Measurements from ENCODE around the gene GAL.
"Not testable (repeated sequence)": the region's sequence is repeated elsewhere in the genome, so short reads cannot be mapped to it uniquely, and the experiment has no call there.

The GAL gene, protein sequence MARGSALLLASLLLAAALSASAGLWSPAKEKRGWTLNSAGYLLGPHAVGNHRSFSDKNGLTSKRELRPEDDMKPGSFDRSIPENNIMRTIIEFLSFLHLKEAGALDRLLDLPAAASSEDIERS

DNA sequence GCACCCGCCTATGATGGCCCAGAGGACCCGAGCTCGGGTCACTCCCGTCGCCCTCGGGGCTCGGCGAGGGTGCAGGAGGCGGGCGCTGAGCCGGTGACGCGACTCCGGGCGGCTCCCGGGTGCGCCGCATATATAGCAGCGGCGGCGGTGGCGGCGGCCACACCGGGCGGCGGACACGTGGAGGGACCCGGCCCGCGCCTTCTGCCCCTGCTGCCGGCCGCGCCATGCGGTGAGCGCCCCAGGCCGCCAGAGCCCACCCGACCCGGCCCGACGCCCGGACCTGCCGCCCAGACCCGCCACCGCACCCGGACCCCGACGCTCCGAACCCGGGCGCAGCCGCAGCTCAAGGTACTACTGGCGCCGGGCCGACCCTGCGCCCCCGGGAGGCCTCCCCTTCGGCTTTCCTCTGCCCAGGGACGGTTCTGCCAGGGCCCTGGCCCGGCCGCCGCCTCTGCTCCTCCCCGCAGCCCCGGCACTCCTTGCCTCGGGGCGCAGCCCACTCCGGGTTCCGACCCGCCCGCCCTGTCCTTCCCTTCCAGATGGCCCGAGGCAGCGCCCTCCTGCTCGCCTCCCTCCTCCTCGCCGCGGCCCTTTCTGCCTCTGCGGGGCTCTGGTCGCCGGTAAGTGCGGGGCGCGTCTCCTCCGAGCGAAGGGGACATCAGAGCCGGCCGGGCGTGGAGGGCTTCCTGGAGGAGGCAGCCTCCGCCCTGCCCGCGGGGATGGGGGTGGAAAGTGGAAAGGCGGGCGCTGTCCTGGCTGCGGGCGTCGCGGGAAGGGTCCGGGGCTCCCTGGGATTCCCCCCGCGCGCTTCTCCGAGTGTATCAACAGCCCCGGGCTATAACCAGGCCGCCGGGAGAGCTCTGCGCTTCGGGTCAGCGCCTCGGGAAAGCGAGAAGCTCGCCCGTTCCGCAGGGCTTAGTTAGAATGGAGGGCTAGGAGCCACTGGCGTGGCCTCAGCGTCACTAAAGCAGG is at the start of gene GAL:
Gene GAL, plus strand, starts transcription at position 160 of the 972 bp plus-strand sequence. Its CDS starts 380 bp downstream, at position 540.
- no peak for DNase-seq

DNA sequence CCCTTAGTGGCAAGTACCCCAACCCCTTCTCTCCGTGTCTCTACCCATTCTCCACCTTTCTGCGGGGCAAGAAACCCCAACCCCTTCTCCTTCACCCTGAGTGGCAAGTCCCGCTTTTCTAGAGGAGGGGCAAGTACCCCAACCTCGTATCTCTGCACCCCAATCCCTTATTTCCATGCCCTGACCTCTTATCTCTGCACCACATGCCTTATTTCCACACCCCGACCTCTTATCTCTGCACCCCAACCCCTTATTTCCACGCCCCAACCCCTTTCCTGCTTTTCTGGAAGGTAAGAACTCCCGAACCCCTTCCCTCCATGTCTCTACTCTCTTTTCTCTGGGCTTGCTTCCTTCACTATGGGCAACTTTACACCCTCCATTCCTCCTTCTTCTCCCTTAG is 49.7 kb upstream of the GAL start:
- not testable (repeated sequence) for DNase-seq

DNA sequence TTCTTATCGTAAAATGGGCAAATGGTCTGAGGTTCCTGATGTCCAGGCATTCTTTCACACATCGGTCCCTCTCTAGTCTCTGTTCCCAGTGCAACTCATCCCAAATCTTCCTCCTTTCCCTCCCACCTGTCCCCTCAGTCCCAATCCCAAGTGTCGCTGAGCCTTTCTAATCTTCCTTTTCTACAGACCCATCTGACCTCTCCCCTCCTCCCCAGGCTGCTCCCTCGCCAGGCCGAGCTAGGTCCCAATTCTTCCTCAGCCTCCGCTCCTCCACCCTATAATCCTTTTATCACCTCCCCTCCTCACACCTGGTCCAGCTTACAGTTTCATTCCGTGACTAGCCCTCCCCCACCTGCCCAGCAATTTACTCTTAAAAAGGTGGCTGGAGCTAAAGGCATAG is 49.2 kb upstream of the GAL start:
- DNase-seq: not testable (repeated sequence)

DNA sequence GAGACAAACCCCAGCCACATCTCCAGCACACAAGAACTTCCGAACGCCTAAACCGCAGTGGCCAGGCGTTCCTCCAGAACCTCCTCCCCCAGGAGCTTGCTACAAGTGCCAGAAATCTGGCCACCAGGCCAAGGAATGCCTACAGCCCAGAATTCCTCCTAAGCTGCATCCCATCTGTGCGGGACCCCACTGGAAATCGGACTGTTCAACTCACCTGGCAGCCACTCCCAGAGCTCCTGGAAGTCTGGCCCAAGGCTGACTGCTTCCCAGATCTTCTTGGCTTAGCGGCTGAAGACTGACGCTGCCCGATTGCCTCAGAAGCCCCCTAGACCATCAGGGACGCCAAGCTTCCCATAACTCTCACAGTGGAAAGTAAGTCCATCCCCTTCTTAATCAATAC is 48.5 kb upstream of the GAL start:
- DNase-seq: not testable (repeated sequence)

DNA sequence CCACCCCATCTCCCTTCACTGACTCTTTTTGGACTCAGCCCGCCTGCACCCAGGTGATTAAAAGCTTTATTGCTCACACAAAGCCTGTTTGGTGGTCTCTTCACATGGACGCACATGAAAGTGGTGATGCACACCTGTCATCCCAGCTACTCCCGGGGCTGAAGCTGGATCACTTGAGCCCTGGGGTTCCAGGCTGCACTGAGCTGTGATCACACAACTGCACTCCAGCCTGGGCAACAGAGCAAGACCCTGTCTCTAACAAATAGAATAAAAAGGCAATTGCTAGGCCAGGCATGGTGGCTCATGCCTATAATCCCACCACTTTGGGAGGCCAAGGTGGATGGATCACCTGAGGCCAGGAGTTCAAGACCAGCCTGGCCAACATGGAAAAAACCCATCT is 45.0 kb upstream of the GAL start:
- DNase-seq: not testable (repeated sequence)

DNA sequence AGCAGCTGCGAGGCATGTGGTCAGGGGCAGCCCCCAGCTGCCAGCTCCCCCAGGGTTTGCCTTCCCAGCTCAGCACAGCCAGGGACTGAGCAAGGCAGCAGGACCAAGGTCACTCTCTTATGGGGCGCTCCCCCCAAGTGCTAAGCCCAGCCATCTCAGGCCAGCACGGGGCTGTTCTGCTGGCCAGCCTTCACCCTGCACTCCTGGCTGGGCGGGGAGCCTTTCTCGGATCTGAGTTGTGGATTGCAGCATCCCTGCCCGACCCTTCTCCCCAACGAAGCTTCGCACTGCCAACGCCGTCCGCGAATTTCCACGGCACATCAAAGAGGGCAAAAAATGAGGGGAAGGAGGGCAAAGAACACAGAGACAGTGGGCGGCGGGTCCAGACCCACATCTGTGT is 42.5 kb upstream of the GAL start:
- DNase-seq: no peak

DNA sequence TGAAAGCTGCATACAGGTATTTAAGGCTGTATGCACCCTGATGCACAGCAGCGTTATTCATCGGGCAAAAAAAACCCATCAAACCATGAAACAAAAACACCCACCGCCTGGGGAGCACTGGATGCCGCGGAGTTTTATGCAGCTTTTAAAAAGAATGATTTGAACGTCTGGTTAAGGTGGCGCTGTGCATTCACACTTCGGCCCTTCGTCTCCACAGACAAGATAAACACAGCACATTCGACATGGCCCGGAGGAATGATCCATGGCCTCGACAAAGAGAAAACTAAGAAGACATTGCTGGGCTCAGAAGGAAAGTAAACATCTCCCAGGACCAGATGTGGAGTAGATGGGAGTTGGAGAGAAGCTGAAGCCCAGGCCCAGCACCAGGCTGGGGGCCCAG is 40.8 kb upstream of the GAL start:
- DNase-seq: no peak

DNA sequence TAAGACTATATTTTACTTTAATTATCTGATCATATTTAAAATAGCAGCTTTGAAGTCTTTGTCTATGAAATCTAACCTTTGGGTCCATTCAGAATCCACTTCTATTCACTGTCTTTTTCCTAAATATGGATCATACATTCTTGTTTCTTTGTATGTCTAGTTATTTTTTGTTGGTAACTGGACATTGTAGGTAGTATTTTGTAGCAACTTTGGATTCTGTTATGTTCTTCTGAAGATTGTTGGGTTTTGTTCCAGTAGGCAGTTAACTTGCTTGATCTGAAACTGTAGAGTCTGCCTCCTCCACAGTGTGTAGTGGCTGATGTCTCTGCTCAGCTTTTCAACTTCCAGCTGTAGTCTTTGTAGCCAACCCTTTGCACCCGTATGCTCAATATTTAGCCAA is 37.5 kb upstream of the GAL start:
- DNase-seq: no peak

DNA sequence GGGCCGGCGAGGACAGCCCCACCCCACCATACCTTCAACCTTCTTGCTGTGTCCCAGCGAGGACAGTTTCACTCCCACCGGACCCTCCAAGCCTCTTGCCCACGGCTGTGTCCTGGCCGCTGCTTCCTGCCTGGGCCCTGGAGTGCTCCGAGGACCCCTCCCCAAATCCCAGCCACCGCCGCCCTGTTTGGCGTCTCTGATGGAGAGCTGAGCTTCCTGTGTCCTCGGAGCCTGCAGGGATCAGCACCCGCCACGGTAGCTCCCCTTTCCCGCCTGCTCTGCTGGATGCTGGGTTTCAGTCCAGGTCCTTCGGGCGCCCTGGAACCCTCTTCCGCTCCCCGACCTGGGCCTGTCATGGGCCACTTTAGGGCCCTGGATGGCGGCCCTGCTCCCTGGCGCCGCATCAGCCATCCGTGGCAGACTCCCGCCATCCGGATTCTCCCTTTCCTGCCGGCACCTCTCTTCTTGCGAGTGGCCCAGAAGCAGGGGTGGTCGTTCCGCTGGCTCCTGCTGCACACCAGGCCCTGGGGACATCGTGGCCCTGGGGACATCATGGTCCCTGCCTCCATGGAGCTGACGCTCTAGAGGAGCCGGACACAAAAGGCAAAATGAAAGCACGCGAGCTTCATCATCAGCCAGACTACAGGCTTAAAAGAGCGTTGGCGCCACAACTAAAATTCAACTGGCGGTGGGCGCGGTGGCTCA is 34.3 kb upstream of the GAL start:
- DNase-seq: no peak

DNA sequence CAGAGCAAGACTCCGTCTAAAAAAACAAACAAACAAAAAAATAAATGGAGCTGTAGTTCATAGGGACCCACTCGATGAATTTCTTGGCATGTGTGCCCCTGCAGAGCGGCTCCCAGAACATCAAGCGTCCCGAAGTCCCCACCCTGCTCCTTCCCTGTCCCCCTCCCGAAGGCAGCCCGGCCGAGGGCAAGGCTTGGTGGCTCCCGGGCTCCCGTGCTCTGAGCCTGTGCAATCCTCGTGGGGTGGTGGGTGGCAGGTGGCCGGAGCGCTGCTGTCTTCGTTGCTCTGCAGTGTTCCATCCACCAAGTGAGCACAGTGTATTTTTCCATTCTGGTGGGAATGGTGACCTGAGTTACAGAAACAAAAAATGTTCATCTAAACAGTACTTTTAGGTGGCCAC is 33.5 kb upstream of the GAL start:
- DNase-seq: no peak

DNA sequence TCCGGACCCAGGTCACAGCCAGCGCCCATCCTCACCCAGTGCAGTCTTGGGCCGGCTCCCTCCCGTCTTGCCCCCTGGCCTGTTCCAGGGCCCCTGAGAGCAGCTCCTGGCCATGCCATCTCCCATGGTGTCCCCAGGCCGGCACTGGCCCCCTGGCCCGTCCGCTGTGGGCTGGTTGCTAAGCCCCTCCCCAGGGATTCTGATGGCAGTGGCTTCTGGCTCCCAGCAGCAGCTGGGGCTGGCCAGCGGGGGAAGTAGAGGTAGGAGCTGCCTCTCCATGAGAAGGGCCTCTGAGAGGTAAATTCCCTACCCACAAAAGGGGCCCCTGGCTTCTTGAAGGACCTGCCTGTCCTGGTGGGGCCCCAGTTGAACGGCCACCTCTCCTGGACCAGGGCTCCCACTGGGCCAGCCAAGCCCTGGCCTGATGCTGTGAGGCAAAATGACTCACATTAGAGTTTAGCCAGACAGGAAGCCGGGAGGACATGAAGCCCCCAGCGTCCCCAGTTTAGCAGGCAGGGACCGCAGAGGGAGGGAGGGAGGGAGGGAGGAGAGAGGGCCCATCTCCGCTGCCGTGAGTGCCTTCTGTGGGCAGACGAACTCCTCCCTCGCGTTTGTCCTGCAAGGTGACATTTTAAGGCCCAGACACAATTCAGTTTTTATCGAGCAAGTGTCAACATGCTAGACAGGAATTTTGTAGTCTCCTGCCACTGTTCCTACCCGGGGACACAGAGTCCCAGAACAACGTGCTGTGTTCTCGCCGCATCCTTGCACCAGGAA is 32.9 kb upstream of the GAL start:
- DNase-seq: no peak

DNA sequence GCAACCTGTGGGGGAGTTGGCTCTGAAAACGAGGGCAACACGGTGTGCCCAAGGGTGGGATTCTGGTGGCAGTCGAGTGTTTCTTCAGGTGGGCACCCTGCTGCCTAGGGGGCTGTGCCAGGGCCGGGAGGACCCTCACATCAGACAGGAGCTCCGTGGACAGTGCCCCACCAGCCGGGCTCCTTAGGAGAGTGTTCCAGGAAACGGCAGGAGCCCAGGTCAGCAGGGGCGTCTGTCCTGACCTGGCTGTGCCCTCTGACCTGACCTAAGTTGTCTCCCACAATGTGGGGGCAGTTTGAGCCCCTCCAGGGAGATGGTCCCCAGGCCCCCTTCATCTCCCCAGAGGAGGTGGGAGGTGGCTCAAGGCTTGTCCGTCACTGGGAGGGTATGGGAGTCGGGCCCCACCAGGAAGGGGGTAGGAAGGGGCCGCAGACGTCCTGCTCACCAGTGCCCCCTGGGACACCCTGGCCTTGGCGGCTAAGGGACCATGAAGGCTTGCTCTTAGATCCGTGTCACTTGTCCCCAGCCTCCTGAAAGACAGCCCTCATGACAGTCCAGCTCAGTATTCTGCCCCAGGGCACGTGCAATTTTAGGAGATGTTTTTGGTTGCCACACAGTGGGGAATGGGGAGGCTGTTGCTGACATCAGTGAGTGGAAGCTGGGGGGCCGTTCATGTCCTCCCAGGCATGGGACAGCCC is 32.2 kb upstream of the GAL start:
- no peak for DNase-seq

DNA sequence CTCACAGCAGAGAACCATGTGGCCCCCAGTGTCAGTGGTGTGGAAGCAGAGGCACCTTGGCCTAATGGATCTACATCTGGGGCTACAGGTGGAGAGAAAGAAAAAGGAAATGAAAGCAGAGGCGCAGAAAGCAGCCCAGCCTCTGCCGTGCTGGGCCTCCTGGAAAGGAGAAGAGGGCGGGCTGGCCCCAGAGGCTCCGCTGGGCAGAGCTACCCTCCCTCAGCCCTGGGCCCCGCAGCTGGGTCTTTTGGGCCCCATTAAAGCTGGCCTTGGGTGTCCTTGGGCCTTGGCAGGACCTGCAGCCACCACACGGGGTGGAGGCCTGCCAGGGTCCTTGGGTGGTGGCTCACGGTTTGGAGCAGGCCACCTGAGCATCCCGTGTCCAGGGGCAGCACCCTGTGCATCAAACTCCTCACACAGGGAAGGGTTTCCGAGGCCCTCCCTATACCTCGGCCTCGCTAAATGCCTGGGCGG is 31.6 kb upstream of the GAL start:
- DNase-seq: no peak

DNA sequence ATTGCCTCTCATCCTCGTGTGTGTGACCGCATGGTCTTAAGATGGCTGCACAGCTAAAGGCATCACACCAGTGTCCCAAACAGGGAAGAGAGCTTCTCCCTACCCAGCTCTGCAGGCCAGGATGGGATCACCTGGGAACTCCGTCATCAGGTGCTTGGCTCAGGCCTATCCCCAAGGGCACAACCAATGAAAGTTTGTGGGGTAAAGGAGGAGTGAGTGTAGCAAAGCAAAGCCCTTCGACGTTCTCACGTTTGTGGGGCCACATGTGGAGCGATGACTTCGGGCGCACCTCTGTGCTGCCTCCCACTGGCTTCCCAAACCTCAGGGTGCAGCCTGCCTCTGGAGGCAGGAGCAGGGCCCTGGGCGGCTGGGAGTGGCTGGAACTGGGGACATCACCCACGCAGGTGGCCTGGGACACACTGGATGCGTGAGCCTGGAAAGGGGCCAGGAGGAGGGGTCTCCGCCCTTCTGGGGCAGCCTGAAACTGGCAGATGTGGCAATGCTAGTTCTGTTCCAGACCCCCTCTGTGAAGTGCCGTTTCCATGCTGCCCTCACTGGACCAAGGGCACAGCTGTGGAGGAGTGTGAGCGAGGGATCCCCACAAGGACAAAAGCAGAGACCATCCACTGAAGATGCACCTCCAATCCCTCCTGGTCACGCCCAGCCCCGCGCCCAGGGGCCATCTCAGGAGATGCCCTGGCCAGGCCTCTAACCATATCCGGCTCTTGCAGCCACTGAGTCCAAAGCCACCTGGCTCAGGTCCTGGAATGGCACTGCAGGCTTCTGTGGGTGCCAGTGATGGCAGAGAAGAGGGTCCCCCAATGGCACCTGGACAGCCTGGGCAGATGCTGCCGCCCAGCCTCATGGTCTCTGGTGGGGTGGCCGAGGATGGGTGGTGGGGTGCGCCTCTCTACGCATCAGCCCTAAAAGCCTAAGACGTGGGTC is 30.6 kb upstream of the GAL start:
- no peak for DNase-seq

DNA sequence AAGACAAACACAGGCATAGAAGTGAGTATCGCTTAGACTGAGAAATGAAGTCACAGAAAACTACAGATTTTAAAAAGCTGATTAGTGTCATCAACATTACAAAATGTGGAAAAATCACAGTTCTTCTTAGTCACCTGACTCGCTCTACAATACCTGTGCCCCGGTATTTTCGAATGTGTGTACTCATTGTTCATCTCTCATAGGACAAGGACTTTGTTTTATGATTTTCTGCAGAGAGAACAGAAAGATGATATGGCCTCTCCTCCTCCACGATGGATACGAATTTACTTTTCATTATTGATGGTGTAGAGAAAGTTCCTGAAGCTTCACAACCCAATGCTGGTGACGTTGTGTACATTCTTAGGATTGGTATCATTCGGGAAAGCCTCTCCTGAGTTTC is 29.4 kb upstream of the GAL start:
- no peak for DNase-seq

DNA sequence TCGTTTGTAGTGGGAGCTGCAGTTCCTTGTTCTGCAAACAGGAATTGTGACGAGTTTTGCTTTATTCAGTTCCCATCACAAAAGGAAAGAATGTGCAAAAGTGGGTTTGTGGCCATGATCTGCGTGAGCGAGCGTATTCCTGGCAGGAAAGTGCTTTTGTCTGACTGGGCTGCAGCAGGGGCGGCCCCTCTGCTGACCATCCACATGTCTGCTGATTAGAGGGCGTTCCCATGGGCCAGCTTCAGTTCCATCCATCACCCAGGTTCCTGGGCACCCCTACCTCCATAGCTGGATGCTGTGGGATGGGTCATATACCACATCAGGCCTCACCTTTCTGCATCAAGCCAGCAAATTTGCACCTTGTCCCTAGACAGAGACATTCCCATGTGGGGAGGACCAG is 28.9 kb upstream of the GAL start:
- no peak for DNase-seq

DNA sequence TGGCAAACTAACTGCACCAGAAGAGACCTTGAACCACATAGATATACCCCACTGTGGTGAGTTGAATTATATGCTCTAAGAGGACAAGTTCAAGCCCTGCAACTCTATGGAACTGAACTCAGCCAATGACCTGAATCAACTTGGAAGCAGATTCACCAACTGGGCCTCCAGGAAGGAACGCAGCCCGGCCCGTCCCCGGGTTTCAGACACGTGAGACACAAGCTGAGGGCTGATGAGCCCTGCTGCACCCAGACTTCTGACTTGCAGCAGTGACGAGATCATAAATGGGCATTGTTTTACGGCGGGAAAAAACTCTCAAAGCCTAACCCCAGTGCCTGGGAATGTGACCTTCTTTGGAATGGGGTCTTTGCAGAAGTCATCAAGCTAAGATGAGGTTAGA is 28.5 kb upstream of the GAL start:
- DNase-seq: no peak

DNA sequence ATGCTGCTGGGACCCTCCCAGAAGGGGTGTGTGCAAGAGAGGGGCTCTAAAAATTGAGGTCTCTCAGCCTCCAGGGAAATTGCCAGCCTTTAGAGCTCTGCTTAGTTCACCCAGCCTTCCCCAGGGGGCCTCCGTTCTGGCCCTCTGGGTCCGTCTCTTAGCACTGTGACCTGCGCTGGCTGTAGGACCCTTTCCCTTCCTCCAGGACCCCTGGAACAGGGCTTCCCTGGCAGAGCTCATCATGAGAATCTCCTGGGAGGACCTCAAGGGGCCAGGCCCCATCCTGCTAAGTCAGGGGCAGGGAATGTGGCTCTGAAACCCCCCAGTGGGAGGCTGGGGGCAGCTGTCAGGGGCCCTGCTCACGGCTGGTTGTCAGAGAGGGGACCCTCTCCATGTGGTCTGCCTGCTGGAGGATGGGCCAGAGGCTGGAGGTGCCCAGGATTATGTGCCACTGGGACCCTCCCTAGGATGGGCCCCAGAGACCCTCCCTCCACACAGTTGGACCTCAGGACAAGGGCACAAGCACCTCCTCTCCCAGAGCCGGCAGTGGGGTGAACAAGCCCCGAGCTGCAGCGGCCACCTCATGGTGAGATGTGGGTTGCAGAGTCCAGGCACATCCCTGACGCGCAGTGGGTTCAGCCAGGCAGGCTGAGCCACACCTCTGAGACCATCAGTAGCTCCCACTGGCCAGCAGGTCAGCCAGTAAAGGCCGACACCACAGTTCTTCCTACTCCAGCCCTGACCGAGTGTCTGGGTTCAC is 27.1 kb upstream of the GAL start:
- DNase-seq: no peak

DNA sequence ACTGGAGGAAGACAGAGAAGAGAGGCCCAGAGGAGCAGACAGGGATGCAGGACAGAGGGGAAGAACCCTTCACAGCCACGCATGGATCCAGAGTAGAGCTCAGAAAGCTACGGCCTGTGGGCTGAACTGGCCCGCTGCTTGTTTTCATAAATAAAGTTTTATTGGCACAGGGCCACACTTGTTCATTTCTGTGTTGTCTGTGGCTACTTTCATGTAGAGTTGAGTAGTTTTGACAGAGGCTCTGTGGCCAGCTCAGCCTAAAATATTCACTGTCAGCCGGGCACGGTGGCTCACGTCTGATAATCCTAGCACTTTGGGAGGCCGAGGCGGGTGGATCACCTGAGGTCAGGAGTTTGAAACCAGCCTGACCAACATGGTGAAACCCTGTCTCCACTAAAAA is 26.2 kb upstream of the GAL start:
- DNase-seq: no peak

DNA sequence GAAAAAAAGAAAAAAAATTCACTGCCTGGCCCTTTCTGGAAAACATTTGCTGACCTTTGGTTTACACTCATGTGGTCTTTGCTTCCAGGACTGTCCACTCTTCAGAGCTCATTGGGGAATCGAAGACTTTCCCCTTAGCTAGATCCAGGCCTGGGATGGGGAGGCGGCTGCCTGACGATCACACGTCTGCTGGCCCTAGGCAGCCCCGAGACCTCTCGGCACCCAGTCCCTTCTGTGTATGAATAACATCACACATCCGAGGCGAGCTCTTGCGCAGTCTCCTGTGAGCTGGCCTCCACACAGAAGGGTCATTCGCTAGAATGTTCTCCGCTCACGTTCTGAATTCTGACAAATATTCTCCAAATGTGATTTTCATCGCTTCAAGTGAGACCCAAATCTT is 25.7 kb upstream of the GAL start:
- DNase-seq: no peak
